Measurements from ENCODE around the gene EMID1. TPM values are rescaled to one million over a fixed set of nuclear protein-coding genes. Genes with fewer than 3 reads are reported as not detected.

The EMID1 gene
- total RNA-seq, 4 donors from 2014 or later: 2.8 to 4.8 (median 3.6) TPM

GRCh38 chr22:29172216-29172615, 33.5 kb upstream of the EMID1 start:
- H3K4me3 ChIP-seq (ENCODE audit: low read depth, poor library complexity, severe bottlenecking): no peak overlapping the region
- WGBS, 2 donors: 91 to 96% methylated on average over 5 to 6 of the region's 6 CpGs
- TF ChIP-seq CTCF (IDR thresholded peaks at IDR 0.05): no peak
- no peak for TF ChIP-seq POLR2A (IDR thresholded peaks at IDR 0.05)
- no peak for DNase-seq (ENCODE audit: low spot score in 2 of 2)
- intact Hi-C loops (cut with DNase I; ENCODE audit: low total_unique reads): no loop called here

- WGBS, 2 donors: 90 to 92% methylated on average over 1 of the region's 1 CpG
- DNase-seq (ENCODE audit: low spot score in 2 of 2): no peak
- intact Hi-C loops (cut with DNase I; ENCODE audit: low total_unique reads): no loop called here
- no peak overlapping the region for H3K4me3 ChIP-seq (ENCODE audit: low read depth, poor library complexity, severe bottlenecking)
- TF ChIP-seq POLR2A (IDR thresholded peaks at IDR 0.05) (no peak), CTCF (IDR thresholded peaks at IDR 0.05) (no peak)
Observed at GRCh38 chr22:29175312-29175835, 30.3 kb upstream of the EMID1 start.

- DNase-seq (ENCODE audit: low spot score in 2 of 2): no peak
- no peak for TF ChIP-seq POLR2A (IDR thresholded peaks at IDR 0.05)
- TF ChIP-seq CTCF (IDR thresholded peaks at IDR 0.05): no peak
- intact Hi-C loops (cut with DNase I; ENCODE audit: low total_unique reads): no loop called here
- no peak overlapping the region for H3K4me3 ChIP-seq (ENCODE audit: low read depth, poor library complexity, severe bottlenecking)
- WGBS, 2 donors: 93 to 94% methylated on average over 19 of the region's 19 CpGs
Observed at GRCh38 chr22:29183971-29184848, 21.5 kb upstream of the EMID1 start.

GRCh38 chr22:29184849-29185490, 20.7 kb upstream of the EMID1 start:
- 83 to 85% methylated on average over 11 to 12 of the region's 12 CpGs for WGBS, 2 donors
- intact Hi-C loops (cut with DNase I; ENCODE audit: low total_unique reads): no loop called here
- no peak for DNase-seq (ENCODE audit: low spot score in 2 of 2)
- TF ChIP-seq CTCF (IDR thresholded peaks at IDR 0.05) (no peak), POLR2A (IDR thresholded peaks at IDR 0.05) (no peak)
- H3K4me3 ChIP-seq (ENCODE audit: low read depth, poor library complexity, severe bottlenecking): no peak overlapping the region

- no peak for DNase-seq (ENCODE audit: low spot score in 2 of 2)
- H3K4me3 ChIP-seq (ENCODE audit: low read depth, poor library complexity, severe bottlenecking): no peak overlapping the region
- intact Hi-C loops (cut with DNase I; ENCODE audit: low total_unique reads): no loop called here
- WGBS, 2 donors: 97% methylated on average over 1 of the region's 1 CpG
- TF ChIP-seq CTCF (IDR thresholded peaks at IDR 0.05): no peak
Observed at GRCh38 chr22:29186302-29186701, 19.4 kb upstream of the EMID1 start.
